ENCODE results near the gene WNT5A.

Gene WNT5A

GRCh38 chr3:55483196-55484095 lies 3.7 kb downstream of the WNT5A start:
- DNase-seq (ENCODE audit: extremely low read depth, low read depth) = no peak
- TF ChIP-seq CTCF (IDR thresholded peaks at IDR 0.05; ENCODE audit: low read depth, low read length, missing control alignments) = no peak
- peak overlapping the region; percentile 88 for H3K4me3 ChIP-seq (replicated peaks; ENCODE audit: low read depth, low read length)

- no peak for TF ChIP-seq CTCF (IDR thresholded peaks at IDR 0.05; ENCODE audit: low read depth, low read length, missing control alignments)
- peak overlapping the region; percentile 88 for H3K4me3 ChIP-seq (replicated peaks; ENCODE audit: low read depth, low read length)
- no peak for DNase-seq (ENCODE audit: extremely low read depth, low read depth)
These were observed 4.5 kb downstream of the WNT5A start for GRCh38 chr3:55482496-55483195.

- peak; percentile 23 for TF ChIP-seq CTCF (IDR thresholded peaks at IDR 0.05; ENCODE audit: low read depth, low read length, missing control alignments)
- H3K4me3 ChIP-seq (replicated peaks; ENCODE audit: low read depth, low read length) = peak overlapping the region; percentile 88
- no peak for DNase-seq (ENCODE audit: extremely low read depth, low read depth)
These were observed 5.2 kb downstream of the WNT5A start for GRCh38 chr3:55481744-55482495.

GRCh38 chr3:55480911-55481743 lies 6.0 kb downstream of the WNT5A start:
- DNase-seq (ENCODE audit: extremely low read depth, low read depth) = no peak
- peak; percentile 6 for TF ChIP-seq CTCF (IDR thresholded peaks at IDR 0.05; ENCODE audit: low read depth, low read length, missing control alignments)

GRCh38 chr3:55477306-55478303 lies 9.5 kb downstream of the WNT5A start:
- peak overlapping the region; percentile 88 for H3K4me3 ChIP-seq (replicated peaks; ENCODE audit: low read depth, low read length)
- no peak for TF ChIP-seq CTCF (IDR thresholded peaks at IDR 0.05; ENCODE audit: low read depth, low read length, missing control alignments)
- DNase-seq (ENCODE audit: extremely low read depth, low read depth) = no peak

More at GRCh38 chr3:55480911-55481743, 6.0 kb downstream of the WNT5A start:
- H3K4me3 ChIP-seq (replicated peaks; ENCODE audit: low read depth, low read length) = peak overlapping the region; percentile 88
